ENCODE measurements around the gene ACR.
"Not testable (repeated sequence)": the region's sequence is repeated elsewhere in the genome, so short reads cannot be mapped to it uniquely, and the experiment has no call there.

ACR gene

DNA sequence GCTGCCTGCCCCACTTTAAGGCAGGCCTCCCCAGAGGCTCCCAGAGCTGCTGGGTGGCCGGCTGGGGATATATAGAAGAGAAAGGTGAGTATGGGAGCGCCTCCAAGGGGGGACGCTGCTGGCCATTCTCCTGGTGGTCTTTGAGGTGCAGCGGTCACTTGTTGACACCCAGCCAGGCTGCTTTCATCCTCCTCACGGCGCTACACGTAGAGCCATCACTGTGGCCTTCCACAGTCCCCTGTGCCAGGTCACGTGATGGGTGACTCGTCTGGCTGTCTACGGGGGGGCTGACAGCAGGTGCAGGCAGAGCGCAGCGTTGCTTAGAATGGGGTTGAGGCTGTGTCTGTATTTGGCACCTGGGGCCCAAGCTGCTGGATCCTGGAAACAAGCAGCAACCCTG, 1.9 kb downstream of the ACR start:
- Histone ChIP-seq H3K36me3 (ENCODE audit: control insufficient read depth in 5 of 5, insufficient read depth in 5 of 5, low read length in 5 of 5) (no peaks in the 10 kb centered on the region), H3K9me3 (ENCODE audit: control insufficient read depth in 5 of 5, low read length in 5 of 5) (no peaks in the 10 kb centered on the region), H3K4me3 (ENCODE audit: low read depth in 1 of 5, low read length in 5 of 5) (no peak overlapping the region), H3K4me1 (ENCODE audit: control insufficient read depth in 5 of 5, insufficient read depth in 5 of 5, low read length in 5 of 5) (no peaks in the 10 kb centered on the region), H3K27me3 (ENCODE audit: control insufficient read depth in 5 of 5, insufficient read depth in 4 of 5, low read length in 5 of 5) (peaks cover 0 to 6% (median 0%) of the 10 kb centered on the region in 5 donors), H3K27ac (ENCODE audit: low read depth, low read length) (no peak overlapping the region), H3K9ac (ENCODE audit: low read length in 5 of 5) (no peak overlapping the region)

DNA sequence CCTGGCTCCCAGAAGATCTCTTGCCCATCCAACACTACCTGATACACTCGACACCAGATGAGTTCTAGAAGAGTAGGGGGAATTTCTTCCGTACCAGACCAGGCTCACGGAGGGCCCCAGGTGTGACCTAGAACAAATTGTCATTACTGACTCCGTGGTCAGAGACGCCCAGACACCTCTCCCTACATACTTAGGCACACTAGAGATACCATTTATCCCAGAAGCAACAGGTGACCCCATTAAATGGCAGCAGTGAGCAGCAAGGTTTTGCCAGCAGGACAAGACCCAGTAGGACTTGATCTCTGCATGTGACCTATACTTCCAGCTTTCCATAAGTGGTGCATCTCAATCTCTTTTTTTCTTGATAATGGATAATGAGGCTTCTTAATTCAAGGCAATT, 2.7 kb downstream of the ACR start:
- H3K4me3 ChIP-seq (ENCODE audit: low read depth in 1 of 5, low read length in 5 of 5); H3K27me3 ChIP-seq (ENCODE audit: control insufficient read depth in 5 of 5, insufficient read depth in 4 of 5, low read length in 5 of 5); H3K9ac ChIP-seq (ENCODE audit: low read length in 5 of 5); H3K36me3 ChIP-seq (ENCODE audit: control insufficient read depth in 5 of 5, insufficient read depth in 5 of 5, low read length in 5 of 5); H3K9me3 ChIP-seq (ENCODE audit: control insufficient read depth in 5 of 5, low read length in 5 of 5); H3K27ac ChIP-seq (ENCODE audit: low read depth, low read length); H3K4me1 ChIP-seq (ENCODE audit: control insufficient read depth in 5 of 5, insufficient read depth in 5 of 5, low read length in 5 of 5): not testable (repeated sequence)

DNA sequence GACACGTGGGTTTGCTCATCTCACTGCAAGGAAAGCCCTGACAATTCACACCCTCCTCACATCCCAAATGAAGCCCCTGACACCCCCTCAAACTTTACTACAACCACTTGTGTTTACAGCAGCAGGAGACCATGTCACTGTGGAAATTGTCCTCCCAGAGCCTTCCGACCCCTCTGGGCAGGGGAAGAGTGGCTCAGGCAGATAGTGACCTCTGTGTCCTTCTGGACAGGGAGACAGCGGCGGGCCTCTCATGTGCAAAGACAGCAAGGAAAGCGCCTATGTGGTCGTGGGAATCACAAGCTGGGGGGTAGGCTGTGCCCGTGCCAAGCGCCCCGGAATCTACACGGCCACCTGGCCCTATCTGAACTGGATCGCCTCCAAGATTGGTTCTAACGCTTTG, 6.4 kb downstream of the ACR start:
- not testable (repeated sequence) for H3K4me3 ChIP-seq (ENCODE audit: low read depth in 1 of 5, low read length in 5 of 5); H3K4me1 ChIP-seq (ENCODE audit: control insufficient read depth in 5 of 5, insufficient read depth in 5 of 5, low read length in 5 of 5); H3K27me3 ChIP-seq (ENCODE audit: control insufficient read depth in 5 of 5, insufficient read depth in 4 of 5, low read length in 5 of 5); H3K27ac ChIP-seq (ENCODE audit: low read depth, low read length); H3K9me3 ChIP-seq (ENCODE audit: control insufficient read depth in 5 of 5, low read length in 5 of 5); H3K36me3 ChIP-seq (ENCODE audit: control insufficient read depth in 5 of 5, insufficient read depth in 5 of 5, low read length in 5 of 5); H3K9ac ChIP-seq (ENCODE audit: low read length in 5 of 5)

DNA sequence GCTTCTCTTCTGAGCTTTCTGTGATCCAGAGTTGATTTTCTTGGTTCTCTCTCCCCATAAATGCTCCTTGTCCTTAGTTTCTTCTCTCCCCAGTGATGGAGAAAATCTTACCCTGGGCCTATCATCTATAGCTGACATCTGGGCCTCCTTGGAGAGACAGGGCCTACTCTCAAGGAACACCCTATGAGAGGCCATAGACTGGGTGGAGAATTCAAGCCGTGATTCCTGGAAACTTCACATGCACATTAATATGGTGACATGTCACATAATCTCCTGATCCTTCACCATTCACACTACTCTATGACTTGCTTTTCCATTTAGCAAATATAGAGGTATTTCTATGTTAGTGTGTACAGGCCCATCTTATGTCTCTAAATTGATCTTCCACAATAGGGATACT, 9.5 kb downstream of the ACR start:
- H3K27ac ChIP-seq (ENCODE audit: low read depth, low read length); H3K9me3 ChIP-seq (ENCODE audit: control insufficient read depth in 5 of 5, low read length in 5 of 5); H3K27me3 ChIP-seq (ENCODE audit: control insufficient read depth in 5 of 5, insufficient read depth in 4 of 5, low read length in 5 of 5): not testable (repeated sequence)

DNA sequence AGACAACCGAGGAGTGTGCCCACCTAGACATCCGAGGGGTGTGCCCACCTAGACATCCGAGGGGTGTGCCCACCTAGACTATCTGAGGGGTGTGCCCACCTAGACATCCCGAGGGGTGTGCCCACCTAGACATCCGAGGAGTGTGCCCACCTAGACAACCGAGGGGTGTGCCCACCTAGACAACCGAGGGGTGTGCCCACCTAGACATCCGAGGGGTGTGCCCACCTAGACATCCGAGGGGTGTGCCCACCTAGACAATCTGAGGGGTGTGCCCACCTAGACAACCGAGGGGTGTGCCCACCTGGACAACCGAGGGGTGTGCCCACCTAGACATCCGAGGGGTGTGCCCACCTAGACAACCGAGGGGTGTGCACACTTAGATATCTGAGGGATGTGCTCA, 10.6 kb downstream of the ACR start:
- H3K27ac ChIP-seq (ENCODE audit: low read depth, low read length); H3K4me3 ChIP-seq (ENCODE audit: low read depth in 1 of 5, low read length in 5 of 5); H3K9me3 ChIP-seq (ENCODE audit: control insufficient read depth in 5 of 5, low read length in 5 of 5); H3K27me3 ChIP-seq (ENCODE audit: control insufficient read depth in 5 of 5, insufficient read depth in 4 of 5, low read length in 5 of 5); H3K36me3 ChIP-seq (ENCODE audit: control insufficient read depth in 5 of 5, insufficient read depth in 5 of 5, low read length in 5 of 5); H3K9ac ChIP-seq (ENCODE audit: low read length in 5 of 5); H3K4me1 ChIP-seq (ENCODE audit: control insufficient read depth in 5 of 5, insufficient read depth in 5 of 5, low read length in 5 of 5): not testable (repeated sequence)

More for the DNA sequence above, 9.5 kb downstream of the ACR start:
- not testable (repeated sequence) for H3K9ac ChIP-seq (ENCODE audit: low read length in 5 of 5); H3K4me3 ChIP-seq (ENCODE audit: low read depth in 1 of 5, low read length in 5 of 5); H3K36me3 ChIP-seq (ENCODE audit: control insufficient read depth in 5 of 5, insufficient read depth in 5 of 5, low read length in 5 of 5); H3K4me1 ChIP-seq (ENCODE audit: control insufficient read depth in 5 of 5, insufficient read depth in 5 of 5, low read length in 5 of 5)

DNA sequence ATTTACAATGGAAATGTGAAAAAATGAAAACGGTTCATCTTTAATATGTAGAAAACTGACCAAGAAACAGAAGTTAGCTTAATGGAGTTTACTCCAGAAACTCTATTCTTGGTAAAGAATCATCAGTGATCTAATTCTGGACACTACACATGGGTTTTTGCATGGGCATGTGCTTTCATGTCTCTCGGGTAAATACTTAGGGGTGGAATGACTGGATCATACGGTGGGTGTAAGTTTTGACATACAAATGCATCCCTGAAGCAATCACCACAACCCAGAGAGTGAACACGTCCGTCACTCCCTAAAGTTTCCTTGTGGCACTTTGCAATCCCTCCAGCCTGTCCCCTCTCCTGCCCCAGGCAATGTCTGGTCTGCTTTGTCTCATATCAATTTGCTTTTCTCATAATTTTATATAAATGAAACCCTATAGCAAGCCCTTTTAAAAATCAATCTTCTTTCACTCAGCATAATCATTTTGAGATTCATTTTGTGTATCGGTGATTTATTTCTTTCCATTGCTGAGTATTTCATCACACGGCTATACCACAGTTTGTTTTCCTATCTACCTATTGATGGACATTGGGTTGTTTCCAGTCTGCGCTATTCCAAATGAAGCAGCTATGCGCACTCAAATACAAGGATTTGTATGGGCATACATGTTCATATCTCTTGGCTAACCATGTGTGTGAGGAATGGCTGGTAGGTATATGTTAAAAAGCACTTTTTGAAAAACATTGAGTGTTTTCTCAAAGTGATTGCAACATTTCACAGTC, 11.5 kb downstream of the ACR start:
- not testable (repeated sequence) for H3K4me3 ChIP-seq (ENCODE audit: low read depth in 1 of 5, low read length in 5 of 5); H3K9ac ChIP-seq (ENCODE audit: low read length in 5 of 5)

DNA sequence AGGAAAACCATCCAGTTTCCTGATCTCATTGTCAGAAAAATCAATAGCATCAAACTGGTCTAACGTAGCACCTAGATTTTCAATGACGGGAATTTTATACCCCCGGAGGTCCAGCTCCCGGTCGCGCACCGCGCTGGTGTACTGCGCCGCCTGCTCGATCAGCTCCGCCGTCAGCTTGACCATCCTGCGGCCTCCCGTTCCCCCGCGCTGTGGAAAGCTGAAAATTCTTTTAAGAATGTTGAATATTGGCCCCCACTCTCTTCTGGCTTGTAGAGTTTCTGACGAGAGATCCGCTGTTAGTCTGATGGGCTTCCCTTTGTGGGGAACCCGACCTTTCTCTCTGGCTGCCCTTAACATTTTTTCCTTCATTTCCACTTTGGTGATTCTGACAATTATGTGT, 17.2 kb downstream of the ACR start:
- H3K4me1 ChIP-seq (ENCODE audit: control insufficient read depth in 5 of 5, insufficient read depth in 5 of 5, low read length in 5 of 5); H3K9me3 ChIP-seq (ENCODE audit: control insufficient read depth in 5 of 5, low read length in 5 of 5); H3K36me3 ChIP-seq (ENCODE audit: control insufficient read depth in 5 of 5, insufficient read depth in 5 of 5, low read length in 5 of 5); H3K27me3 ChIP-seq (ENCODE audit: control insufficient read depth in 5 of 5, insufficient read depth in 4 of 5, low read length in 5 of 5); H3K9ac ChIP-seq (ENCODE audit: low read length in 5 of 5); H3K27ac ChIP-seq (ENCODE audit: low read depth, low read length); H3K4me3 ChIP-seq (ENCODE audit: low read depth in 1 of 5, low read length in 5 of 5): not testable (repeated sequence)

More for the DNA sequence above, 11.5 kb downstream of the ACR start:
- not testable (repeated sequence) for H3K9me3 ChIP-seq (ENCODE audit: control insufficient read depth in 5 of 5, low read length in 5 of 5); H3K4me1 ChIP-seq (ENCODE audit: control insufficient read depth in 5 of 5, insufficient read depth in 5 of 5, low read length in 5 of 5); H3K36me3 ChIP-seq (ENCODE audit: control insufficient read depth in 5 of 5, insufficient read depth in 5 of 5, low read length in 5 of 5); H3K27ac ChIP-seq (ENCODE audit: low read depth, low read length); H3K27me3 ChIP-seq (ENCODE audit: control insufficient read depth in 5 of 5, insufficient read depth in 4 of 5, low read length in 5 of 5)

DNA sequence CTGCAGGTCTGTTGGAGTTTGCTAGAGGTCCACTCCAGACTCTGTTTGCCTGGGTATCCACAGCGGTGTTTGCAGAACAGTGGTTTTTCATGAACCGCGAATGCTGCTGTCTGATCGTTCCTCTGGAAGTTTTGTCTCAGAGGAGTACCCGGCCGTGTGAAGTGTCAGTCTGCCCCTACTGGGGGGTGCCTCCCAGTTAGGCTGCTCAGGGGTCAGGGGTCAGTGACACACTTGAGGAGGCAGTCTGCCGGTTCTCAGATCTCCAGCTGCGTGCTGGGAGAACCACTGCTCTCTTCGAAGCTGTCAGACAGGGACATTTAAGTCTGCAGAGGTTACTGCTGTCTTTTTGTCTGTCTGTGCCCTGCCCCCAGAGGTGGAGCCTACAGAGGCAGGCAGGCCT, 18.4 kb downstream of the ACR start:
- not testable (repeated sequence) for H3K27ac ChIP-seq (ENCODE audit: low read depth, low read length); H3K9me3 ChIP-seq (ENCODE audit: control insufficient read depth in 5 of 5, low read length in 5 of 5); H3K36me3 ChIP-seq (ENCODE audit: control insufficient read depth in 5 of 5, insufficient read depth in 5 of 5, low read length in 5 of 5); H3K27me3 ChIP-seq (ENCODE audit: control insufficient read depth in 5 of 5, insufficient read depth in 4 of 5, low read length in 5 of 5); H3K4me1 ChIP-seq (ENCODE audit: control insufficient read depth in 5 of 5, insufficient read depth in 5 of 5, low read length in 5 of 5); H3K9ac ChIP-seq (ENCODE audit: low read length in 5 of 5)
- H3K4me3 ChIP-seq (ENCODE audit: low read depth in 1 of 5, low read length in 5 of 5) = peak overlapping the region in 1 of 5 donors; percentile 76

DNA sequence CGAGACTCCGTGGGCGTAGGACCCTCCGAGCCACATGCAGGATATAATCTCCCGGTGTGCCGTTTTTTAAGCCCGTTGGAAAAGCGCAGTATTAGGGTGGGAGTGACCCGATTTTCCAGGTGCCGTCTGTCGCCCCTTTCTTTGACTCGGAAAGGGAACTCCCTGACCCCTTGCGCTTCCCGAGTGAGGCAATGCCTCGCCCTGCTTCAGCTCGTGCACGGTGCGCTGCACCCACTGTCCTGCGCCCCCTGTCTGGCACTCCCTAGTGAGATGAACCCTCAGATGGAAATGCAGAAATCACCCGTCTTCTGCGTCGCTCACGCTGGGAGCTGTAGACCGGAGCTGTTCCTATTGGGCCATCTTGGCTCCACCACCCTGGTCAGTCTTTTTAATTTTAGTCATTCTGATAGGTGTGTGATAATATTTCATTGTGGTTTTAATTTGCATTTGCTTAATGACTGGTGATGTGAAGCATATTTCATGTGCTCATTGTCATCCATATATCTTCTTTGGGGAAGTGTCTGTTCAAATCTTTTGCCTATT, 19.0 kb downstream of the ACR start:
- peak overlapping the region in 2 of 5 donors; percentile 11 to 26 for H3K9ac ChIP-seq (ENCODE audit: low read length in 5 of 5)
- H3K4me1 ChIP-seq (ENCODE audit: control insufficient read depth in 5 of 5, insufficient read depth in 5 of 5, low read length in 5 of 5); H3K36me3 ChIP-seq (ENCODE audit: control insufficient read depth in 5 of 5, insufficient read depth in 5 of 5, low read length in 5 of 5); H3K27me3 ChIP-seq (ENCODE audit: control insufficient read depth in 5 of 5, insufficient read depth in 4 of 5, low read length in 5 of 5); H3K9me3 ChIP-seq (ENCODE audit: control insufficient read depth in 5 of 5, low read length in 5 of 5); H3K27ac ChIP-seq (ENCODE audit: low read depth, low read length): not testable (repeated sequence)
- peak overlapping the region; percentile 63 to 76 (median 71) for H3K4me3 ChIP-seq (ENCODE audit: low read depth in 1 of 5, low read length in 5 of 5)

DNA sequence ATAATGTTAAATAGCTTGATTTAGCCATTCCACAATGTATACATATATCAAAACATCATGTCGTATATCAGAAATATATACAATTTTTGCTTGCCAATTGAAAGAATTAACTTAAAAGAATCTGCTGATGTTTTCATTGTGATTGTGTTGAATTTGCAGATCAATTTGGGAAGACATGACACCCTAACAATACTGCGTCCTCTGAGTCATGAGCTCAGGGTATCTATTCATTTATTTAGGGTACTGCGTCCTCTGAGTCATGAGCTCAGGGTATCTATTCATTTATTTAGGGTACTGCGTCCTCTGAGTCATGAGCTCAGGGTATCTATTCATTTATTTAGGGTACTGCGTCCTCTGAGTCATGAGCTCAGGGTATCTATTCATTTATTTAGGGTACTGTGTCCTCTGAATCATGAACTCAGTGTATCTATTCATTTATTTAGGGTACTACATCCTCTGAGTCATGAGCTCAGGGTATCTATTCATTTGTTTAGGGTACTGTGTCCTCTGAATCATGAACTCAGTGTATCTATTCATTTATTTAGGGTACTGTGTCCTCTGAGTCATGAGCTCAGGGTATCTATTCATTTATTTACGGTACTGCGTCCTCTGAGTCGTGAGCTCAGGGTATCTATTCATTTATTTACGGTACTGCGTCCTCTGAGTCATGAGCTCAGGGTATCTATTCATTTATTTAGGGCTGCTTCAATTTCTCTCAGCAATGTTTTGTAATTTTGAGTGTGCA, 21.8 kb downstream of the ACR start:
- not testable (repeated sequence) for H3K4me3 ChIP-seq (ENCODE audit: low read depth in 1 of 5, low read length in 5 of 5); H3K4me1 ChIP-seq (ENCODE audit: control insufficient read depth in 5 of 5, insufficient read depth in 5 of 5, low read length in 5 of 5); H3K9me3 ChIP-seq (ENCODE audit: control insufficient read depth in 5 of 5, low read length in 5 of 5); H3K27ac ChIP-seq (ENCODE audit: low read depth, low read length); H3K9ac ChIP-seq (ENCODE audit: low read length in 5 of 5); H3K27me3 ChIP-seq (ENCODE audit: control insufficient read depth in 5 of 5, insufficient read depth in 4 of 5, low read length in 5 of 5); H3K36me3 ChIP-seq (ENCODE audit: control insufficient read depth in 5 of 5, insufficient read depth in 5 of 5, low read length in 5 of 5)
